Skeletal muscle satellite cell (primary cell): ENCODE data around the gene CDK19.

ENCODE experiments used
- H3K27me3 ChIP-seq: 2 replicates; pipeline ENCODE4 v1.7.0; 2013; ENCODE audit warnings: low read length; ENCODE audit not compliant: control insufficient read depth, insufficient read depth
- H3K36me3 ChIP-seq: 2 replicates; pipeline ENCODE4 v1.7.0; 2013; ENCODE audit warnings: mild to moderate bottlenecking, control low read depth, low read length; ENCODE audit not compliant: insufficient read depth
- H3K4me1 ChIP-seq: 2 replicates; pipeline ENCODE4 v1.7.0; 2013; ENCODE audit warnings: low read length; ENCODE audit not compliant: control insufficient read depth, insufficient read depth
- H3K4me2 ChIP-seq: 2 replicates; pipeline ENCODE4 v1.7.0; 2013; ENCODE audit warnings: mild to moderate bottlenecking, low read length
- H3K4me3 ChIP-seq: 2 replicates; pipeline ENCODE4 v1.7.0; 2013; ENCODE audit warnings: low read length
- H3K9ac ChIP-seq: 2 replicates; pipeline ENCODE4 v1.7.0; 2013; ENCODE audit warnings: mild to moderate bottlenecking, low read depth, low read length, moderate library complexity
- H3K9me3 ChIP-seq: replicated peaks from 2 replicates; pipeline ENCODE4 v1.7.0; 2013; ENCODE audit warnings: mild to moderate bottlenecking, control low read depth, low read length

The CDK19 gene

GRCh38 chr6:110629153-110629552 is 186.1 kb downstream of the CDK19 start:
- Histone ChIP-seq H3K4me2 (no peak overlapping the region), H3K9me3 (no peaks in the 10 kb centered on the region), H3K9ac (no peak overlapping the region), H3K27me3 (no peaks in the 10 kb centered on the region), H3K36me3 (no peaks in the 10 kb centered on the region), H3K4me3 (no peak overlapping the region), H3K4me1 (peaks cover 14% of the 10 kb centered on the region)

DNA sequence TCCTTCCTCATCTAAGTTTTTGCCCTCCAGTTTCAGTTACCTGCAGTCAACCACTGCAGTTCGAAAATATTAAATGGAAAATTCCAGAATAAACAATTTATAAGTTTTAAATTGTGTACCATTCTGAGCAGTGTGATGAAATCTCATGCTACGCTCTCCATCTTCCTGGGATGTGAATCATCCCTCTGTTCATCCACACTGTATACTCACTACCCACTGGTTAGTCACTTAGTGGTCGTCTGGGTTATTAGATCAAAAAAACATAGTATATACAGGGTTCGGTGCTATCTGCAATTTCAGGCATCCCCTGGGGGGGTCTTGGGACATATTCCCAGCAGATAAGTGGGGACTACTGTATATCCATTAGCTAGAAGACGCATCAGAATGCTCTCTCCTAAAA is 186.9 kb downstream of the CDK19 start:
- no peaks in the 10 kb centered on the region for H3K36me3 ChIP-seq
- no peaks in the 10 kb centered on the region for H3K27me3 ChIP-seq
- no peak overlapping the region for H3K9ac ChIP-seq
- peaks cover 14% of the 10 kb centered on the region for H3K4me1 ChIP-seq
- no peak overlapping the region for H3K4me3 ChIP-seq
- no peaks in the 10 kb centered on the region for H3K9me3 ChIP-seq
- H3K4me2 ChIP-seq, result no peak overlapping the region

DNA sequence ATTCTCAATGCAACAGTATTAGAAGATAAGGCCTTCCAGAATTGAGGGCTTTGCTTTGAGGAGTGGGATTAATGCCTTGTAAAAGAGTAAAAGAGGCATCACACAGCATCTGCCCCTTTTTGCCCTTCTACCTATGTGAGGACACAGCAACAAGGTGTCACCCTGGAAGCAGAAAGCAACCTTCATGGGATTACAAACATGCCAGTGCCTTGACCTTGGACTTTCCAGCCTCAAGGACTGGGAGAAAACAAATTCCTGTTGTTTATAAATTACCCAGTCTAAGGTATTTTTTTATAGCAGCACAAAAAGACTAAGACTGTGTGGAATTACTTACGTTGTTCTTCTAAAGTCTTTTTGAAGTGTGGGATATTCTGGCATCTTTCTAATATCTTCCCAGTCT is 188.8 kb downstream of the CDK19 start:
- Histone ChIP-seq H3K4me3 (no peak overlapping the region), H3K4me1 (peaks cover 14% of the 10 kb centered on the region), H3K36me3 (no peaks in the 10 kb centered on the region), H3K9ac (no peak overlapping the region), H3K9me3 (no peaks in the 10 kb centered on the region), H3K4me2 (no peak overlapping the region), H3K27me3 (no peaks in the 10 kb centered on the region)

GRCh38 chr6:110625883-110626282 is 189.4 kb downstream of the CDK19 start:
- Histone ChIP-seq H3K9me3 (no peaks in the 10 kb centered on the region), H3K9ac (no peak overlapping the region), H3K4me1 (peaks cover 14% of the 10 kb centered on the region), H3K4me3 (no peak overlapping the region), H3K36me3 (no peaks in the 10 kb centered on the region), H3K4me2 (no peak overlapping the region), H3K27me3 (no peaks in the 10 kb centered on the region)

DNA sequence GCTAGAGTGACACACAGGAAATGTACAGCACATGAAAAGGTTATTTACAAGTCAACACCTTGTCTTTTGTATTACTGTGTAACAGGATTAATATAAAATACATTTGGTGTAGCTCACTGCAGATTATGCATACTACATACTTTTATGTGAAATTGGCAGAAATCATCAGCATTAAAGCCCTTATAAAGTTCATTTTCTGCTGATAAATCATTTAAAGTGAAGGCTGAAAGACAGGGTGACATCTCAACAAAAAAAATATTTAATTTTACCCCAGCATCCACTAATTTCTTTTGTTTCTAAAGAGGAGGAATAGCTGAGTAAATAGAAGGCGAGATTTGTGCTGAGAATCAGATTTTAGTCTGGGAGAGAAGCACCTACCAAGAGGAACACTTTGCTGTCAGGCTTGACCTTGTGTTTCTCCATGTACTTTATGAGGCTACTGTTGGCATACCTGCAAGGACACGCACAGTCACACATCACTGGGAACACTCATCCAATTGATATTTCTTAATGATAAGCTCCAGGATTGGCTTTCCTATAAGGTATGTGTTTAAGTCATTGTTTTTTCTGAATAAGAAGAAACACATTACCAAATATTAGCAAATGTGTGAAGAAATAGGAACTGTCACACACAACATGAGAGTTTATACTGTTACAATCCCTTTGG is 192.2 kb downstream of the CDK19 start:
- Histone ChIP-seq H3K4me3 (no peak overlapping the region), H3K27me3 (no peaks in the 10 kb centered on the region), H3K9ac (no peak overlapping the region), H3K36me3 (no peaks in the 10 kb centered on the region), H3K4me2 (no peak overlapping the region), H3K4me1 (peaks cover 6% of the 10 kb centered on the region), H3K9me3 (no peaks in the 10 kb centered on the region)

DNA sequence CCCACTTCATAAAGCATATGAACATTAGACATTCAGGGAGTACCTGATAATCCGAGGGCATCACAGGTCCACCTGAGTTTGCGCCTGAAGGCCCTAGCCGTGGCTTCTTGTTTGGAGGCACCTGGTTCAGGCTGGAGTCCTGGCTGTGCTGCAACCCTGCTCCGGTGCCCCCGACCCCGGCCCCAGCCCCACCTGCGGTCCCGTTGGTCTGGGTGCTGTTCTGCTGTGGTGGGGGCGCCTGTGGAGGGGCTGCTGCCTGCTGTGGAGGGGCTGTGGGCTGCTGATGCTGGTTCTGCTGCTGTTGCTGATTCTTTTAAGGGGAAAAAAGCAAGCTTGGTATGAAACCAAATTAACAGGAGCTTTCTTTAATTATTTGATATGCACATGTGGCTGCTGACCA is 194.2 kb downstream of the CDK19 start:
- Histone ChIP-seq H3K27me3 (no peaks in the 10 kb centered on the region), H3K4me3 (no peak overlapping the region), H3K4me1 (peaks cover 5% of the 10 kb centered on the region), H3K36me3 (no peaks in the 10 kb centered on the region), H3K4me2 (no peak overlapping the region), H3K9me3 (no peaks in the 10 kb centered on the region), H3K9ac (no peak overlapping the region)

GRCh38 chr6:110620065-110620464 is 195.2 kb downstream of the CDK19 start:
- no peaks in the 10 kb centered on the region for H3K36me3 ChIP-seq
- H3K9me3 ChIP-seq, result no peaks in the 10 kb centered on the region
- H3K9ac ChIP-seq, result no peak overlapping the region

DNA sequence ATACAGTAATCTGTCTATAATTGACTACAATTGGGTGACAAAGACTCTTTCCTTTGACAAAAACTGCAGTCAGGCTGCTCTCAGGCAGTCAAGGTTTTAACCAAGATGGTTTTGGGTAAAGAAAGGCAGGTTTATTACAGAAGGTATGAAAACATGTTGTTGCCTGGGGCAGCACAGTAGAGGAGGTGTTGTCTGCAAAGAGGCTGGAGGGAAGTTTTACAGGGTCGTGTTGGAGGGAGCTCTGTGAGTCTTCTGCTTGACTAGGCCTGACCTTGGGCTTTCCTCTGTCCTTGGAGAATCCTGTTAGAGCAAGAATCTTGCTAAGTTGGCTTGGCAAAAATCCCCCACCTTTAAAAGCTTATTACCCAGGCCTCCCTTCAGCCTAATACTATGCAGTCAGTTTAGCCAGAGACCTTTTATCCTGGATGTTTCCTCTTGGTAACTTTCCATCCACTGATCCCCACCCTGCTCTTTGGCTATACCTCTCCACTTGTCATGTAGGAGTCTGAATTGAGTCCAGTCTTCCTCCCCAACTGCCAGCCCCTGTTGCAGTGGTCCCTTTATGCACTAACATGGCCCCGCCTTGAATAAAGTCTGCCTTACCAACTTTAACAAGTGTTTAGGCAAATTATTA is 195.9 kb downstream of the CDK19 start:
- no peaks in the 10 kb centered on the region for H3K36me3 ChIP-seq
- no peak overlapping the region for H3K9ac ChIP-seq
- no peaks in the 10 kb centered on the region for H3K4me1 ChIP-seq
- H3K27me3 ChIP-seq, result no peaks in the 10 kb centered on the region
- no peaks in the 10 kb centered on the region for H3K9me3 ChIP-seq
- no peak overlapping the region for H3K4me2 ChIP-seq
- no peak overlapping the region for H3K4me3 ChIP-seq

More at GRCh38 chr6:110620065-110620464, 195.2 kb downstream of the CDK19 start:
- Histone ChIP-seq H3K4me3 (no peak overlapping the region), H3K4me1 (no peaks in the 10 kb centered on the region), H3K27me3 (no peaks in the 10 kb centered on the region), H3K4me2 (no peak overlapping the region)

GRCh38 chr6:110618591-110619267 is 196.5 kb downstream of the CDK19 start:
- H3K27me3 ChIP-seq, result no peaks in the 10 kb centered on the region
- H3K4me2 ChIP-seq, result no peak overlapping the region
- H3K36me3 ChIP-seq, result peaks cover 4% of the 10 kb centered on the region
- H3K4me3 ChIP-seq, result no peak overlapping the region
- no peaks in the 10 kb centered on the region for H3K9me3 ChIP-seq
- no peaks in the 10 kb centered on the region for H3K4me1 ChIP-seq
- H3K9ac ChIP-seq, result no peak overlapping the region

DNA sequence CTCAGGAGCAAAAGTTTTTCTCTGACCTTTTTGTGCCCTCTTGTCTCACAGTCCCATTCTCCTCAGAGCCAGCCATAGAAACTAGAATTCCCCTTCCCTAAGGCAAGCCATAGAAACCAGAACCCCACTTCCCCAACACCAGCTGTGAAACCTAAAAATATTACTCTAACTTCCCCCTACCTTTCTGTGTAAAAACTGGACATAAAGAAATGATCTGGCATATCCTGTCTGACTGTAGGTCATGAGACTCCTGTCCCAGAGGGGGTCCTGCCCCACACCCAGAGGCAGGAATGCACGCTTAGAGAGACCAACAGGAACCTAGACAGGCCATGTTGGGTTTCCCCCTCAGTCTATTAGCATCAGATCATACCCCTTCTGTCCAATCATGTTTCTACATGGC is 198.2 kb downstream of the CDK19 start:
- no peak overlapping the region for H3K9ac ChIP-seq
- no peaks in the 10 kb centered on the region for H3K9me3 ChIP-seq
- H3K4me2 ChIP-seq, result no peak overlapping the region
- no peaks in the 10 kb centered on the region for H3K4me1 ChIP-seq
- H3K4me3 ChIP-seq, result no peak overlapping the region
- H3K27me3 ChIP-seq, result no peaks in the 10 kb centered on the region
- peaks cover 4% of the 10 kb centered on the region for H3K36me3 ChIP-seq

DNA sequence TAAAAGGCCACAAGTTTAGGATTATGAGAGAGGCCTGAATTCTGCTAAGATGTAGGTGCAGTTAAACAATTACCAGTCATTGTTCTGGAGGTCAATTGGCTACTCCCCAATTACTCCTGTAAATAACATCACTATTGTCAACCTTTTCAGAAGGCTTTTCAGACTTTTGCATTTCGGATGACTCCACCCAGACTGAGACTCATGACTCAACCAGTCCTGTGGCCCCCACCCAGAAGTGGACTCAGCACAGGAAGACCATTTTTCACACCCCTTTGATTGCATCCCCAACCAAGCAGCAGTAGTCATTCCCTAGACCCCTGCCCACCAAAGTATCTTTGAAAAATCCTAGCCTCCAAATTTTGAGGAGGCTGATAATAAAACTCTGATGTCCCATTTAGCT is 199.5 kb downstream of the CDK19 start:
- Histone ChIP-seq H3K4me1 (no peaks in the 10 kb centered on the region), H3K4me2 (no peak overlapping the region), H3K36me3 (peaks cover 4% of the 10 kb centered on the region), H3K9ac (no peak overlapping the region), H3K27me3 (no peaks in the 10 kb centered on the region), H3K9me3 (no peaks in the 10 kb centered on the region), H3K4me3 (no peak overlapping the region)

DNA sequence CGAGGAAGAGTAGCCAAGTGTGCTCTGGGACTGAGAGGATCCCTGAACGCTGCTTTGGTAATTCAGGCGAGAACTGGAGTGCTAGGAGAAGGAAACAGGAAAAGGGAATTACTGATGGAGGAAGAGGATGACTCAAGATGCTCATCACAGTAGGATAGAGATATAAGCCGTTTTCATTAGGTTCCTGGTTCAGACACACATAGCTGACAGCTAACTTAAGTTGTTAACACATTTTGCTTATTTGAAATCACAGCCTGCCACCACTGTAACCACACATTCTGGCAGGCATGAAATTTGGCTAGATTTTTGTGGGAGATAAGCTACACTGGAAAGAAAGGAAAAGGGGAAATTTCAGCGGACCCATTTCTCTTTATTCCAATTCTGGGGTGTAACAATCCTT is 200.7 kb downstream of the CDK19 start:
- Histone ChIP-seq H3K4me3 (no peak overlapping the region), H3K9ac (no peak overlapping the region), H3K36me3 (peaks cover 4% of the 10 kb centered on the region), H3K9me3 (no peaks in the 10 kb centered on the region), H3K27me3 (no peaks in the 10 kb centered on the region), H3K4me2 (no peak overlapping the region), H3K4me1 (no peaks in the 10 kb centered on the region)
